Stimulated activated CD4-positive, alpha-beta T cell treated with anti-CD3 and anti-CD28 coated beads, Interleukin-1b, Interleukin-23, amount 100 ng/mL, for 1 hour (primary cell): ENCODE results near the gene ZNF385A.

ENCODE experiments used
- DNase-seq, 2 donors: peaks; one replicate each; pipeline ENCODE4 v3.0.0-alpha.2; 2020; ENCODE audit warnings: low read depth in 2 of 2

Gene ZNF385A, protein sequence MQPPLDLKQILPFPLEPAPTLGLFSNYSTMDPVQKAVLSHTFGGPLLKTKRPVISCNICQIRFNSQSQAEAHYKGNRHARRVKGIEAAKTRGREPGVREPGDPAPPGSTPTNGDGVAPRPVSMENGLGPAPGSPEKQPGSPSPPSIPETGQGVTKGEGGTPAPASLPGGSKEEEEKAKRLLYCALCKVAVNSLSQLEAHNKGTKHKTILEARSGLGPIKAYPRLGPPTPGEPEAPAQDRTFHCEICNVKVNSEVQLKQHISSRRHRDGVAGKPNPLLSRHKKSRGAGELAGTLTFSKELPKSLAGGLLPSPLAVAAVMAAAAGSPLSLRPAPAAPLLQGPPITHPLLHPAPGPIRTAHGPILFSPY

DNA sequence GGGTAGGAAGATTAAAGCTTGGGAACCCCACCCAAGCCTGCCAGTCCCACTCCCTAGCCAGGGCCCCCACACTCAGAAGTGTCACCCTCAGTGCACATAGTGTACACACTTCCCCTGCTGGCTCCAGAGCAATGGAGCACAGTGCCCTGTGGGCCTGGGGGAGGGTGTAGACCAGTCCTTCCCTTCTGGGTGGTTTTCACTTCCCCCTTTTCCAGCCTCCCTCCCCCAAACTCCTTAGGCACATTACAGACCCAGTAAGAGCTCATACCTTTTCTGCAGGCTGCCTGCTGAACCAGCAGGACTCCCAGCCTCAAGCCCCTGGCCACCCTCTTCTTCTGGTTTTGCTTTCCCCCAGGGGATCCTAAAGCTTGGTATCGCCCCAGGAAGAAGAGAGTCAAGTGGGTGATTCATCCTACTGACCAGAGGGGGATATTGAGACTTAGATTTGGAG, at the start of gene ZNF385A:
Gene ZNF385A (minus strand): TSS at position 143 of the 451 bp plus-strand sequence. CDS start 219 bp downstream, outside the sequence.
- no peak for DNase-seq

DNA sequence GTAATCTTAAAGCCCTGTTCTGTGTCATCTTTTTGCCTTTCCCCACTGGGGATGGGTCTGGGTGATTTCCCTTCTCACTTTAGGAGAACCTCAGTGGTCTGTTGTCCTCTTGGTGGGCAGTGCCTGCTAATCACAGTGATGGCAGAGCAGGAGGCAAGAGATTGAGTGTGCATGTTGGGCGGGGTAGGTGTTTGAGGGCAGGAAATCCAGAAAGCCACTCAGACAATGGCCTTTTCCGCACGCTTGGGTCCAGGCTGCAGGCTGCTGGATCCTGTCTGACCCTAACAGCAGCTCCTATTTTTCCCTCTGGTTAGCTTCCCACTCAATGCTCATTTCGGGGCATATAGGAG, 48.3 kb upstream of the ZNF385A start:
- DNase-seq = no peak

DNA sequence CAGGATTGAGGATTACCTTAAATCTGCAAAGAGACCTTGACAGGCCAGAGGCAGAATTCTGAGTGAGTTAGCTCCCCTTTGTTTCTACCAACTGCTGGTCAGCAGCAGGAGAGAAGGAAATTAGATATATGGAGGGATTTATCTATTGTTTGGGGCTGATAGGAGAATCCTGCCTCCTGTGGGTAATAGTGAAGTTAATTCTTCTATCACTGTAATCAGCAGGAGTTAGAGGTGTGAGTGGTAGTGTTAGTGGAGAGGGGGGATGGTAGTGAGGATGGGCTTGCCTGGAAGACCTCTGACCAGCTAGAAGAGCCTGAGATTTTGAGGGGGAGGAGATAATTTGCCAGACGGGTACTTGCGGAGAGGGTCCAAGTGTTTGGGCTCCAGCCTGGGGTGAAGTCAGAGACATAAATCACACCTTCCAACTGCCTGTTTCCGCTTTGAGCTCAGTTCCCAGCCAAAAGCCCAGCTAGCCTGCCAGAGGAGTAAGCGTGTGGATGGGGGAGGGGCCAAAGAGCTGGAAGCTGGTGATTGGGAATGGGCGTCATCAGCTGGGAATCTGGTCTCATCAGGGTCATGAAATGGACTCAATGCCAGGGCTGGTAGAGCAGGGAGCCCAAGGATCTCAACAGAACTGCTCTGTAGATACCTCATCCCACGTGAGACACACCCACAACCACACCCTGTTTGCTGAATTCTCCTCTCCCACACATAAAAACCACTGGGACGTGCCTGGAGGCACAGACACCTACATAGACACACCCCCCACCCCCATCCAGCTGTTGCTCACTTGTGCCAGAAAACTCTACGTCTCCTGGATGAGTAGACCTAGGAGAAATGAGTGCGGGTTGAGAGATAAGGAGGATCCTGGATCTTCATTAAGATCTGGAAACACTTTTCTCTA, 47.6 kb upstream of the ZNF385A start:
- no peak for DNase-seq

DNA sequence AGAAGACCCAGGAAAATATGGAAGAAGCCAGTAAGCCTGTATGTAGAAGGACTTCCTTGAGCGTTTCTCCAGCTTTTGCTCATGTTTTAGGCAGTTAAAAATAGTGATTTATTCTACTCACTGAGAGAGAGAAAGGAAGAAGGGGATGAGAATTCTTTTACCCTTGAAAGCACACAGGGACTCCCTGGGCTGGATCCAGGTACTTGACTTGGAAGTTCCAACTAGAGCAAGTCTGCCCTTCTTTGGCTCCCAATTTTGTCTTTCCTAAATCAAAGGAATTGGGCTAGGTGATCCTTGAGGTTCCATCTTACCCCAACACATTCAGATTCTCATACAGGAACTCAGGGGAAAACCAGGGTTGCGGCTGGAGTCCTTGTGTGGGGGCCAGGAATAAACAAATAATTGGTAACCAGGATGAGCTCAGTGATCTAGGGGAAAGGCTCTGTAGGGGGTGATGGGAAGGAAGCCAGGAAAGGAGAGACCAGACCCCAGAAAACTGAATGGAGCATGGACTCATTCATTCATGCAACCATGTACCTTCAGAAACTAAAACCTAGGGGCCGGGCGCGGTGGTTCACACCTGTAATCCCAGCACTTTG, 46.0 kb upstream of the ZNF385A start:
- DNase-seq = no peak

DNA sequence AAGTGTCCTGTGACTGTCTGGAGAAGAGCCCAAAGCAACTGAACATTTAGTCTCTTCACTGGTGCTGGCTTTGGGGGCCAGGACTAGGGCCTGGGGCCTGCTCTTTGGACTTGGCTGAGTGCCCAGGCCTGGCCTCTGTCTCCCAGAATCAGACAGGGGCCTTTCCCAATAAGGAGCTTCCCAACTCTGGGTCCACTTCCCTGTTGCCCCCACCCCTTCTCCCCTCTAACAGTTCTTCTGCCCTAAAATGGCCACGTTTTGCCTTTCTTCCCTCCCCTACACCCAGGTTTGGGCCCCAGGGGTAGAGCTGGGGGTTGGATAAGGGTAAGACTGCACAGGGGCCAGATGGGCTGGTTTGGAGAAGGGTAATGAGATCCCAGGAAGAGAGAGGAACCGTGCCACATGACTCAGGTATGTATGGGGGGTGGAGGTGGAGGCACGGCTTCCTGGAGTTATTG, 44.5 kb upstream of the ZNF385A start:
- DNase-seq = no peak

DNA sequence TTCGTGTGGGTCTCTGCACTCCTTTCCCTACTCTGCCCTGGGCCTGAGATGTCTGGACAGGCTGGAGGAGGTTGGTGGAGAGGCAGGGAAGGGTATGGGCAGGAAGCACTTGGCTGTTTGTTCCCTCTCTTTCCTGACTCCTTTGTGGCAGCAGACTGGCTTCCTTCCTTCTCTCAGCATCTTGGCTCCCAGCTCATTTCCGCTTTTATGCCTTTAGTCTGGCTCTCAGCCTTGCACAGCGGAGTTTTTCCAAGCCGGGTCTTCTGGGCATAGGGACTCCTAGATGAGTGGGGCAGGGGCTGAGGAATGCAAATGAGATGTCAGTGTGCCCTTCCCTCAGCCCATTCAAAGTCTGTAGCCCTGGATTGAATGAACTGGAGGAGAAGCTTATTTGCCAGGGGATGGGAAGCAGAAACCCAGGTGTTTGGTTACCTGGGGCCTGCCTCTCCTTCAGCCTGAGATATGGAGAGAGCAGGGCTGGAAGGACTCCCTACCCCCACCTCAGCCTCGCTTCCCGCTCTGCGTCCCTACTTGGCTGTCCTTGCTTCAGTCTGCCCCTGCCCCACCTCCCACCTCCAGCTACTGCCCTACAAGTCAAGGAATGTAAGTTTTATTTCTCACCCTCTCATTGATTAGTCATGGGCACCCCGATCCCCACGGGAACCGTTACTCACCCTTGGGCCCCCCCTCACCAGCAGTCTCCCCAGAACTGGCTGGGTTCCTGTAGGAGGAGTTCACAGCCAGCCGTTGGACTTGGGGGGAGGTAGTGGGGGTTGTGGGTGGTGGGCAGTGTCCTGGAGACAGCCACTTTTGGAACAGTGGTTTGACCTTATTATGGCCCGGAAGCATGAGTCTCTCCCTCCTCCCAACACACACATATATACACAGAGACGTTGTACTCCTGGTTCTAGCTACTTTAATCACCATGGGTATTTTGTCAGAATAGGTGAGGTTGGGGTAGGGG, 43.8 kb upstream of the ZNF385A start:
- no peak for DNase-seq

DNA sequence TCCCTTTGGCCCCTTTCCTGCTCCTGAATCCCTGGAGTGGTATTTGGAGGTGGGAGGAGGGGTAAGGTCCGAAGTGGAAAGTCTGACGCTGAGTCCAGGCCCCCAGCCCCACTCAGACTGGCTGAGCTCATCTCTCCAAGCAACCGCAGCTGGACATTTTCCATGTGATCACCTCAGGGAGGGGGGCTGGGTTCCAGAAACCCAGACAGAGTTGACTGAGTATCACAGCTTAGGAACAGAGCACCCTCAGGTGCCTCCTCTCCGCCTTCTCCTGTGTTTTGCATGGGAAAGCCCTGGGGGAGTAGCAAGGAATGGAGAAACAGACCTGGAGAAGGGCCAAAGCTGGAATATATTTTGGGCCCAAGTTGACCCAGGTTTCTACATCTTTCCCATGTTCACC, 42.6 kb upstream of the ZNF385A start:
- DNase-seq = no peak

DNA sequence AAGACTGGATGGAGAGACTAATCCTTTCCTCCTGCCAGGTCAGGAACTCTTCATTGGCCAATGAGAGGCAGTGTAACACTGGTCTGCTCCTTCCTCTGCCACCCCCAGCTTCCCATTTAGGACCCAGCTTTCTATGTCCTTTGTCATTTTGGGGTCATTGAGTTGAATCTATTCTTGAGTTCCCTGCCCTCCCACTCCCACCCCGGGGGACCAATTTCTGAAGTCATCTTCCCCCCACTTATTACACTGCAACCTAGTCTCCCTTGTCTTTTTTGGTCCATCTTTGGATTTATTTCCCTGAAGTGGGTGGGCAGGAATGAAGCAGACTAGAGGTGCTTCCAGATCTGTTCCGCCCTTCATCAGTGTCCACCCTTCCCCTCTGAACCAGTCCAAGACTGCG, 42.2 kb upstream of the ZNF385A start:
- no peak for DNase-seq

DNA sequence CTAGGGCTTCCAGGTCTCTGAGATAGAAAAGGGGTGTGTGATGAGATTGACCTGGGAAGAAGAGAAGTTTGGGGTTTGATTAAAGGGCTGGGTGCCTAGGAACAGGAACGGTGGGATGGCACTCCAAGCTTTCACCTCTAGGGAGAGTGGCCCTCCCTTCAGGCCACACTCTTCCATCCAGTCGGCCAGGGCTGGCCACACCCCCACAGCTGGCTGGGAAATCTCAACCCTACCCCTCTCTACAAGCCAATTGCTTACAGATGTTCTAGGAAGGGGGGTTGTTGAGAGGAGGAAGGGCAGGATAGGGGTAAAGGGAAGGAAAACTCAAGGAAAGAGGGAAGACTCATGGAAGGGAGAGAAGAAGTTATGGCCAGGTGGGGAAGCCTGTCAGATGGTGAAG, 41.2 kb upstream of the ZNF385A start:
- no peak for DNase-seq

DNA sequence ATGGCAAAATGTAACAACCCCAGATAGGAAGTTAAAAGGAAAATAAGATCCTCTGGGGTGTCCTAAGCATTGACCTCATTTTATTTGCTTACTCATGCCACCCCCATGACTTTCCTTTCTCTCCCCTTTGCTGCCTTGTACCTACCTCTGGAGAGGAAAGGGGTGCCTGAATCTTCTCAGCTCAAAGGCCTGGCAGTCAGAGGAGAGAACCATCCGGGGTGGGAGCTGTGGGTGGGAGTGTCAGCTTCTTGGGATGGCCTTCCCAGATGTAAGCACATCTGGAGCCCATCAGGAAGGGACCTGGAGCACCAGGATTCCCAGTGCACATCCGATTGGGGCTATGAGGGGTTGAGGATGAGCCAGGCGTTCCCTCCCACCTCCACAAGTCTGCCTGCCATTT, 39.7 kb upstream of the ZNF385A start:
- no peak for DNase-seq

DNA sequence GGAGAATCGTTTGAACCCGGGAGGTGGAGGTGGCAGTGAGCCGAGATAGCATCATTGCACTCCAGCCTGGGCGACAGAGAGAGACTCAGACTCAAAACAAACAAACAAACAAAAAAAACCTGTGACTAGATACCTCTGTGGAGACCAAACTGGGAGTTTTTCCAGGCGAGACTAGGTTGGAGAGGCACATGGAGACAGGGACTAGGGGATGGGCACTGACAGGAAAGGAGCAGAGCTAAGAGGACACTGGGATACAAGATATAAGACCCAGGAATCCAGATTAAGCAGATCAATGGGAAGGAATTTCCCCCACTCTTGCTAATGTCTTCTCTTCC, 39.2 kb upstream of the ZNF385A start:
- DNase-seq = no peak

DNA sequence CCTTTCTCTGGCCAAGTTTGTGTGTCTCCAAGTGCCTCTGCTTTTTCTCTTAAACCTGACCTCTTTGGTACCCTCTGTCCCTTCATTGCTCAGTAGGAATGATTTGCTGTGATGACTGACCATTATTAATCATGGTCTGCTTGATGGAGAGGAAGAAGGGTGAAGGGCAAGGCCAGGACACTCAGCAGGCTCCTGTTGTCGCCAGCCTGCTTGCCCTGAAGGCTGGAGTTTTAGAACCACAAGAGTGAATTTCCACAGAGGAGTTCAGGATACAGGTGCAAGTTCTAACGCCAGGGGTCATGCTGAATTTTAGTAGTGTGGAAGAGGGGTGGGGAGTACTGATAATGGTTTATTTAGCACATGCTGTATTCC, 37.3 kb upstream of the ZNF385A start:
- no peak for DNase-seq

DNA sequence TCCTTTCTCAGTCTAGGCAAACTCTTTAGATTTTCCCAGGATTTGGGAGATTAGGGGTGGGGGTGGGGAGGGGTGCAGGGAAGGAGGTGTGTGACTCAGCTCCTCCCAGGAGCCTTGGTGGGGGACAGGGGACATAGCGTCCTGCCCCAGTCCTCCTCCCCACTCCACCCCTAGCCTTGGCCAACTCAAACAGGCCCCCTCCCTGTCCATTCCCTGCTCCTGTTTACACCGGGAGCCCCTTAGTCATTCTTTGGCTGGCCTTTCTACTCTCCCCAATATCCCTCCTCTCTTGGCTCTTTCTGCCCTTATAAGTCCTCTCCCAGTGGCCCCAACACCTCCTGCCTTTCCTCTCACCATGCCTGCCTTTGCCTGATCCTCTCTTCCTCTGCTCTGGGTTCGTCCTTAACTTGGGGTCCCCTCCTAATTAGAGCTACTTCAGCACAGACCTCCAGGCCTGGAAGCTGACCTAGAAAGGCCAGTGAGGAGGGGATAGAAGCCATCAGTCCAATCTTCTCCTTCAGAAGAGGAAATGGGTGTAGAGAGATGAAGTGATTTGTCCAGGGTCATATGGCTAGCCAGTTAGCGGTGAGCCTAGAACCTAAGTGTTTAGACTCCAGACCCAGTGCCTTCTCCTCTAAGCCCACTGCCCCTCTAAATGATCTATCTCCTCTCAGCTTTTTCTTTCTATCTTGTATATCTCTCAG, 36.8 kb upstream of the ZNF385A start:
- DNase-seq = no peak

DNA sequence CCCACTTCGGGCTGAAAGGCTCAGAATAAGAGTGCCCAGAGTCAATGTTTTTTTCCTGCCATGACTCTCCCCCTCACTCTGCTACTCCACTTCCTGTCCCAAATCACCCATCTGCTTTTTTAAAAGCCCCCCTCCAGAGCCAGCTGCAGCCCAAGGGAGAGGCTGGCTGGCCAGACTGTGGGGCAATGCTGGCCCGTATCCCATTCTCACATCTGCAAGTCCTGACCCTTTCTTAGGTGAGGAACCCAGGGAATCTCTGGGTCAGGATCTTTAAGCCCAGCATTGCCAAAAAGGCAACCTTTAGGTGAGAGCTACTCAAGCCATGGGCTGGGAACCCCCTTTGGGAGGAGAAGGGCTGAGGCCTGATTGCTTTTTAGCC, 36.2 kb upstream of the ZNF385A start:
- DNase-seq = no peak

DNA sequence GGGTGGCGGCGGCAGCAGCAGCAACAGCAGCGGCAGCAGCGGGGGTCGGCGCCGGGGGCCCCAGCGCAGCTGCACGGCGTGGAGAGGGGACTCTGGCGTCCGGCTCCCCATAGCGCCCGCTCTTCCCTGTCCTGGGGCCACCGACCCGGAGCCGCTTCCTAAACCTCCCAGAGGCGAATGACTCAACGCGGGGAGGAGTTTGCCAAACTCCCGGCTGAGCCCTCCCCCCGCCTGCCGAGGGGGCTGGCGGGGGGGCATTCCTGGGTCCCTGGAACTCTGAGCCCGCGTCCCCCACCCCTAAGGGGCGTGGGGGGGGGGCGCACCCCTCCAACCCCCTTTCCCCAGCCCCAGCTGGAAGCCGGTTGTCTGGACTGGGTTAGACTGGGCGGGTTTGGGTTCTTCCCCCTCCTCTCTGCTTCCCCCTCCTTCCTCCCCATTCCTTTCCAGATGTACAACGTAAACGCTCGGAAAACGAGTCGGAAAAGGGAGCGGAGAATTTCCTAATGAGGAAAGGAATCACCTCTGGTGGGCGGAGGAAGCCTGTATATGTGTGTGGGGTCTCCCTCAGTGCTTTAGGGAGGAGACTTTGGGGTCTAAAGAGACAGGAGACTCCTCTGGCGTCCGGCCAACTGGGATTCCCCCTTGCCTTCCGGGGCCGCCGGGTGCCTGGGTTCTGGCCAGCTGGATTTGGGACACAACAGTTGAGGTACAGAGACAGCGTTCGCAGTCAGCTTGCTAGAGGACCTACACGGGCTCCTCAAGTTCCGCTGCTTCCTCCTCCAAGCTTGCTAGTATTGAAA, 34.8 kb upstream of the ZNF385A start, which contains the start of gene ITGA5:
Gene ITGA5 (minus strand): TSS at position 179 of the 800 bp plus-strand sequence. CDS start 68 bp downstream, at position 111.
- no peak for DNase-seq

DNA sequence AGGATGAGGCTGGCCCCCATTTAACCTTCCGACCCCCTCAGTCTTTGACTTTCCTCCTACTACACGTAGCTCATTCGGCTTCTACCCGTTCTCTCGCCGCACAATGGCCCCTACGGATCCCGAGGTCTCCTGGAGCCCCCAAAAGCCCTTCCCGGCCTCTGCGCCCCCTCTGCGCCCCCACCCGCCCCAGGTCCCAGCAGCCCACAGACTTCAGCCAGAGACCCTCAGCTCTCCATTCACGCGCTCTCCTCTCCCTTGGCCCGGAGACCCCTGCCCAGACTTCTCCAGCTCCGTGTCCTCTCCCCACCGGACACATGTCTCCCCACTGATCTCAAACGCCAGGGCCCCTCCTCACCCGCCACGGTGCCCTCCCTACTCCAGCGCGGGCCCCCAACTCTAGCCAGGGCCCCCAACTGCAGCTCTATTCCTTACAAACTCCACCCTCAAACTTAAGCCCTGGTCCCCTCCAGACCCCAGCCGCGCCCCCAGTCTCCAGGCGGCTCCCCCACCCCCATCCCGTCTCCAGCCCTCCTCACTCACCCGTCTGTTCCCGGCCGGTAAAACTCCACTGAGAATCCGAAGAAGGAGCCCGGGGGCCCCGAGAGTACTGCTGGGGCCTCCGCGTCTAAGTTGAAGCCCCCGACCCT, 34.0 kb upstream of the ZNF385A start:
- no peak for DNase-seq

DNA sequence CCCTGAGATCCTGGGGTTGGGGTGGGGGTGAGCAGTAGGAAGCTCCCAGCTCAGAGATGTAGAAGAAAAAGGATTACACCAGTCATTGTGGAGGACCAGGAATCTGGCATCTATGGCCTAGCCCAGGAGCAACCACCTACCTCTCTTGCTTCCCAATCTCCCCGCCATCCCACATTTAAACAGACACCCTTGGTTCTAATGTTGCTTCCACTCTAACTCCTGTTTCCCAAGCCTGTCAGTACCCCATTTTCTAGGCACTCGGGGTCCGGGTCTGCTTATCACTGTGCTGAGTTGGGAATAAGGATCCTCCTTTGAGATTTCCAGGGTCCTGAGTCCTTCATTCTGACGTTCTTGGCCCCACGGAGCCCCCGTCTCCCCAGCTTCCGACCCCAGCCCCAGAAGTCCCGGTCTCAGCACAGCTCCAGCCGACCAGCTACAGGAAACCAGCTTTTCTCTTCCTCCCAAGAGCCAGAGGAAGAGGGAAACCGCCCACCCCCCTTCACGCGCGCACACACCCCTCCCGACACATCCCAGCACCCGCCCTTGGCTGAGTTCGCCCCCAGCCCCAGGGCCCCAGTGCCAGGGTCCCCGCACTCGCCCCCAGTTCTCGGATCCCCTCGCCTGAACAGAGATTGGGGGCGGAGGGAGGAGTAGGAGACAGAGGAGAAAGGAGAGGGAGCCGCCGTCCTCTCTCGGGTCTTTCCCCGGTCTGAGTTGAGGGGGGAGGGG, 33.3 kb upstream of the ZNF385A start:
- no peak for DNase-seq

DNA sequence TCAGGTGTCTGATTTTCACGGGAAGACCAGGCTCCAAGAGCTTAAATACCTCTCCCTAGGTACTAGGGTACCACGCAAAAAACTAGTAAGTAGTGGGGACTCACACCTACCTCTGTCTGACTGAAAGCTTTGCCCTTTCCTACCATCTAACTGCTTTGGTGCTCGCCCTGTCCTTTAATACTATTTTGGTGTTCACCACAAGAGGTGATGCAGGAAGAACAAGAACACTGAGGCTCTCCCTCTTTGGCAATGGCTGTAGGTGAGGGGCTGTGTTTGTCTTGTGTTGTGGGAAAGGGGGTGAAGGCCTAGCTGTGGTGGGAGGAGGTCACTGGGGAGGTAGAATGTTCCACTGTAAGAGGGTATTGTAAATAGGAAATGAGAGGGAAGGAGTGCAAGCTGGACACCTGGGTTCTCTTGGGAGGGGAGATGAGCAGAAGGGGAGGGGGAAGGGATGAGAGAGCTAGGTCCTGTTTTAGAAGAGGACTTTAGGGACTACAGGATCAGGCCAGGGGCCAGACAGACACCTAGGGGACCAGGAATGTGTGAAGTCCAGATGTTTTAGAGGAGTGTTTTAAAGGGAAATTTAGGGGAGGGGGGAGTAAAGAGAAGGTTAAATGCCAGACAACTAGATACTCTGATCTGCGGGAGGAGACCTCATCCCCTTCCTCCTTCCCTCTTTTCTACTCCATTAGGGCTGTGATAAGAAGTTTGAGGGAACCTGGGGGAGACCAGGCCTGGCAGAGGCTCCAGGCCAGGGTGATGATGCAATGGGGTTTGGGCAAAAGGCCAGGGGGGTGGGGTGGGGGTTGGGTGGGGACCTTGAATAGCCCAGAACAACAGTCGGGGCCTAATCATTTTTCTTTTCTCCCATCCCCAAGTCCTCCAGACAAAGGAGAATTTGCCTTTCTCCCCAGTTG, 32.4 kb upstream of the ZNF385A start:
- no peak for DNase-seq
